ENCODE data around the gene ADIPOR2.

Gene ADIPOR2

DNA sequence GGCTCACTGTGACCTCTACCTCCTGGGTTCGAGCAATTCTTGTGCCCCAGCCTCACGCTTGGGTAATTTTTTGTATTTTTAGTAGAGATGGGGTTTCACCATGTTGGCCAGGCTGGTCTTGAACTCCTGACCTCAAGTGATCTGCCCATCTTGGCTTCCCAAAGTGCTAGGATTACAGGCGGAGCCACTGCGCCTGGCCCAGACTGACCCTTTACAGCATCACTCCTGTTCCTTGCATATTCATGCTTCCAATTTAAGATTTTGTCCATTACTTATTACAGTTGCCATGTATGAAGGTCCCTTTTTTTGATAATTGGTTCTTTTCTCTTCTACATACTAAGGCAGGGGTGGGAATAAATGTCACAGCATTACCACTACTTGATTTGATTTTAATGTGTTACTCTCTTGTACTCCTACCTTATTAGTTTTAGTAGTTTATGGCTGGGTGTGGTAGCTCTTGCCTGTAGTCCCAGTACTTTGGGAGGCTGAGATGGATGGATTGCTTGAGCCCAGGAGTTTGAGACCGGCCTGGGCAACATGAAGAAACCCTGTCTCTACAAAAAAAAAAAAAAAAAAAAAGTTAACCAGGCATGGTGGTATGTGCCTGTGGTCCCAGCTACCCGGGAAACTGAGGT lies 46.9 kb downstream of the ADIPOR2 start:
- DNase-seq (ENCODE audit: low read depth) = no peak

DNA sequence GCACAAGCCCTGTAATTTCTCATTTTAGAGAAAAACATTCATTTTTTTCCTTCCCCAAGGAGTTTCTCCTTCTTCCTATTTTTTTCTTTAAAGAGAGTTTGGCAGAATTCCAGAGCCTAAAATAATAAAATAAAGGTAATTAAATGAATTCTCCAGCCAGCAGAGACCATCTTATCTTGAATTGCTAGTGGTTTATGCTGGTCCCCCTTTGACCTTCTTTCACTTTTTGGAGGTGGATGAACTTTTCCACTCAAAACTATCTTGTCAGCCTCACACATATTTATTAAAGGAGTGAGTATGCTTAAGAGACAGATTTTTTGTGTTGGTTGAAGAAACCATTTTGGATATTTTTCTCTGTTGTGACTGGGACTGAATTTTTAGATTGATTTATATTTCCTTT lies 47.6 kb downstream of the ADIPOR2 start:
- no peak for DNase-seq (ENCODE audit: low read depth)

DNA sequence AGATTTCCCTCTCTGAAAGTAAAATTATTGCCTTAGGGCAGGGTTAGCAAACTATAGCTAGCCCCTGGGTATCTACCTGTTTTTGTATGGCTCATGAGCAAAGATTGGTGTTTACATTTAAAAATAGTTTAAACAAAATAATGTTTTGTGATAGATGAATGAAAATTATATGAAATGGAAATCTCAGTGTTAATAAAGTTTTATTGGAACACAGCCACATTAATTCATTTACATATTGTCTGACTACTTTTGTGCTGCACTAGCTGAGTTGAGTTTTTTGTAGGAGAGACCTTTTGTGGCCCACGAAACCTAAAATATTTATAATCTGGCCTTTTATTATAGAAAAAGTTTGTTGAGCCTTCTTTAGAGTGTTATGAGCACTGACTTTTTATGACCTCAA lies 48.5 kb downstream of the ADIPOR2 start:
- DNase-seq (ENCODE audit: low read depth) = no peak

DNA sequence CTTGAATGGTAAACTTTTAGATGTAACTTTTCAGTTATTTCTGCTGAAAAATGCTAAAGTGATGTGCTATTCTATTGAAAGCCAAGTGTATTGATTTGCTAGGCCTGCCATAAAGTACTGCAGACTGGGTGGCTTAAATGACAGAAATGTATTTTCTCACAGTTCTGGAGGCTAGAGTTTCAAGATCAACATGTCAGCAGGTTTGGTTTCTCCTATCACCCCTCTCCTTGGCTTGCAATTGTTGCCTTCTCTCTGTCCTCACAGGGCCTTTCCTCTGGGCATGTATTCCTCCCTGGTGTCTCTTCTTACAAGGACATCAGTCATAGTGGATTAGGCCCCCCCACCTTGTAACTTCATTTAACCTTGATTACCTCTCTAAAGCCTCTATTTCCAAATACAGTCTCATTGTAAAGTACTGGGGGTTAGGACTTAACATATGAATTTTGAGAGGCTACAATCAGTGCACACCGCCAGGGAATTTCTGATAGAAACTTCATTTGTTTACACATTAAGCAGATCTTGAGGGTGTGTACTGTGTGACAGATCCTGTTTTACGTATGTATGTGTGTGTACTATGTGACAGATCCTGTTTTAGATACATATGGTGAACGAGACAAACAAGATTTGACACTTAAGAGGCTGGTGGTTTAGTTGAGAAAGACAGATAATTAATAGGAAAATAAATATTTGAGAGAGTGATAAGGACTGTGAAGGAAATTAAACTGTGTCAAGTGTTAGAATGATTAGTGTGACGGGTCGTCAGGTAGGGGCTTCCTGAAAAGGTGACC lies 49.5 kb downstream of the ADIPOR2 start:
- DNase-seq (ENCODE audit: low read depth) = no peak

DNA sequence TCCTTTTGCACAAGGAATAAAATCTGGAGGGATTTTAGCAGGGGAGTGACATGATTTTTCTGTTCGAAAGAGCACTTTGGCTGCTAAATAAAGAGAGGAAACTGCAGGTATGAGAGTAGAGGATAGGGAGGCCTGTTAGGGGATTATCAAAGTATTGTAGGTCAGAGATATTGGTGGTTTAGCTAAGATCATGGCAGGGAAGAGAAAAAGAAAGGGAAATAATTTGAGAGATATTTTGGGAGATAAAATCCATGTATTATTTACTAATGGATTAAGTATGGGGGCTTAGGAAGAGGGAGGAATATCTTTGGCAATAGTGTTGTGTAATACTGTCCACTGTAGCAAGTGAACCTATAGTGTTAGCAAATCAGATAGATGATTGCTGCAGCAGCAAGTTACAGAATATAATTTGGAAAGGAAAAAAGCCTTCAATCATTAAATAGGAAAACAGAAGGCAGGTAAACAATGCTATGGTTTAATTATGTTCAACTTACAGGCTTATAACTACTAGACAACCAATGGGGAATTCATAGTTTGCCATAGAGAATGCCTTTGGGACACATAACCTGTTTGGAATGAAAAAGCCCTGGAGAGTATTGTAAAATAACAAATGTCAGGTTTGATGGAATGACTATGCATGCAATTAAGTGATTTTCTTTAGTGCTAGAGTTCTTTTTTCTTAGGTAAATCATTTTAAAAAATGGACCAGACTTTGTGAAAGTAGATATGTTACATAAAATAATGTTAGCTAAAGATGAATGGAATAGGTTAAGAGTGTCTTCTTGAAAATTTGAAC lies 50.5 kb downstream of the ADIPOR2 start:
- DNase-seq (ENCODE audit: low read depth) = no peak

DNA sequence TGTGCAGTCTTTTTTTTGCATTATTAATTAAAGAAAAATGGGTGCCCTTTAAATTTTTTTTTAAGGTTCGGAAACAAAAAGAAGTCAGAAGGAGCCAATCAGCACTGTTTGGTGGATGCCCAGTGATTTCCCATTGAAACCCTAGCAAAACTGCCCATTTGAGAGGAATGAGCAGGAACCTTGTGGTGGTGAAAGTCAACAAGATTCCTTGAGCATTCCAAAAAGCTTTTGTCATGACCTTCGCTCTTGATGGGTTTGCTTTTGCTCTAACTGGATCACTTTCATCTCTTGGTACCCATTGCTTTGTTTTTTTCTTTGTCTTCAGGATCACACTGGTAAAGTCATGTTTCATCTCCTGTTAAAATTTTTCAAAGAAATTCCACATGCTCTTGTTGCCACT lies 54.1 kb downstream of the ADIPOR2 start:
- DNase-seq (ENCODE audit: low read depth) = peak; percentile 13

DNA sequence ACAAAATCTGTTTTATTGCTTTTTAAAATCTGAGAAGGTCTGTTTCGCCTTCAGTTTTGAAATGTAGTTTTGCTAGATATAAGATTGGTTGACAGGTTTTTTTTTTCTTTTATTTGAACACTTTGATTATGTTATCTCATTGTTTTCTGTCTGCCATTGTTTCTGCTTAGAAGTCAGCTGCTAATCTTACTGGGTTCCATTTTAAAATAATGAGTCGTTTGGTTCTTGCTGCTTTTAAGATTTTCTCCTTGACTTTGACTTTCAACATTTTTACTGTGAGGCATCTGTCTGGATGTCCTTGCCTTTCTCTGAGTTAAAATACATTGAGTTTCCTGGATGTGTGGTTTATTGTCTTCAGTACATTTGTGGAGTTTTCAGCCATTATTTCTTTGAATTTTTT lies 56.7 kb downstream of the ADIPOR2 start:
- DNase-seq (ENCODE audit: low read depth) = no peak

DNA sequence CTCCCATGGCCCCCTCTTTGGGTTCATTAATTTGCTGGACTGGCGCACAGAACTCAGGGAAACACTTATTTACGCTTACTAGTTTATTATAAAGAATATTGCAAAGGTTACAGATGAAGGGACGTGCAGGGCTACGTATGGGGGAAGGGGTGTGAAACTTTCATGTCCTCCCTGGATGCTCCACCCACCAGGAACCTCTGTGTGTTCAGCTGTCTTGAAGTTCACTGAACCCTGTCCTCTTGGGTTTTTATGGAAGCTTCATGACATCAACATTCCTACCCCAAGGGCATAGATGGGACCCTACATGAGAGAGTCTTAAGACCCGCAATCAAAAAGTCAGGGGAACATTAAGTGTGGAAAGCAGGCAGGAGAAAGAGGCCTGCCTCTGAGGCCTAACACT lies 58.1 kb downstream of the ADIPOR2 start:
- no peak for DNase-seq (ENCODE audit: low read depth)

DNA sequence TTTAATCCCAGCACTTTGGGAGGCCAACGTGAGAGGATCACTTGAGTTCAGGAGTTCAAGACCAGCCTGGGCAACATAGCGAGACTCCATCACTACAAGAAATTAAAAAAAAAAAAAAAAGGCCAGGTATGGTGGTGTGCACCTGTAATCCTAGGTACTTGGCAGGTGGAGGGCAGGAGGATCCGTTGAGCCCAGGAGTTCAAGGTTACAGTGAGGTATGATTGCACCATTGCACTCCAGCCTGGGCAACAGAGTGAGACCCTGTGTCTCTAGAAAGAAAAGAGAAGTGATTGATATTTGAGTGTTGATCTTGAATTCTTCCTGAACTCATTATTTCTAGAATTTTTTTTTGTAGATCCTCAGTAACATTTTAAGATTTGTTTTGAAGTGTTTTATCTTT lies 59.4 kb downstream of the ADIPOR2 start:
- DNase-seq (ENCODE audit: low read depth) = no peak

DNA sequence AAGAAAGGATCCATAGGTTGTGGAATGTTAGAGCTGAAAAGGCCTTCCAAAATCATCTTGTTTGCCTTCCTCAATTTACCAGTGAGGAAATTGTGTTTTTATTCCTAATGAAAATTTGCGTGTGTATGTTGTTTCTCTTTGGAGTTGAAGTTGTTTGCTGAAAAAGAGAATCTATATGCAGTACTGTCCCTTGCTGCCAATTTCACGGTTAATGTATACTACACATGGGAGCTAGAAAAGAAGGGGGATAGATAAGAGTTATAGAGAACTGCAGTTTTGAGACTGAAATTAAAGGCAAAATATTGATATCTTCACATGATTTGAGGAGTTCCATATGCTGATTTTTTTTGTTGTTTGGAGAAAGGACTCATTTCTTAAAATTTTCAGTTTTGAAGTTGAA lies 67.5 kb downstream of the ADIPOR2 start:
- no peak for DNase-seq (ENCODE audit: low read depth)

DNA sequence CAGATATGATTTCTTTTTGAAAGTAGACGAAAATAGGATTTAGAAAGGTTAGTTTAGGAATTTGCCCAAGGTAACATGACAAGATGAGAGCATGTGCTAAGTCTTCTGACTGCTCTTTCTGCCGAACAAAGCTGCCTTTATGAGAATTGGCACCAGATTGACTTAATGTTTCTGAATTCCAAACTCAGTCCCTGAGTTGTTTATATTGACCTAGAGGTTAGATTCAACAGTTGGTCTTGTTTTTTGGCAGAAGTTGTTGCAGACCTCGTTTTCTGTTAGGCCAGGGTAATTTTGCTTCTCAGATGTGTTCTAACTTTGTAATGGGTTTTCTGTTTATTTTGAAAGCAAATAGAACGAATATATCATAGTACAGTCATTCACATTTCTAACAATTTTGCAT lies 68.0 kb downstream of the ADIPOR2 start:
- DNase-seq (ENCODE audit: low read depth) = peak; percentile 23

DNA sequence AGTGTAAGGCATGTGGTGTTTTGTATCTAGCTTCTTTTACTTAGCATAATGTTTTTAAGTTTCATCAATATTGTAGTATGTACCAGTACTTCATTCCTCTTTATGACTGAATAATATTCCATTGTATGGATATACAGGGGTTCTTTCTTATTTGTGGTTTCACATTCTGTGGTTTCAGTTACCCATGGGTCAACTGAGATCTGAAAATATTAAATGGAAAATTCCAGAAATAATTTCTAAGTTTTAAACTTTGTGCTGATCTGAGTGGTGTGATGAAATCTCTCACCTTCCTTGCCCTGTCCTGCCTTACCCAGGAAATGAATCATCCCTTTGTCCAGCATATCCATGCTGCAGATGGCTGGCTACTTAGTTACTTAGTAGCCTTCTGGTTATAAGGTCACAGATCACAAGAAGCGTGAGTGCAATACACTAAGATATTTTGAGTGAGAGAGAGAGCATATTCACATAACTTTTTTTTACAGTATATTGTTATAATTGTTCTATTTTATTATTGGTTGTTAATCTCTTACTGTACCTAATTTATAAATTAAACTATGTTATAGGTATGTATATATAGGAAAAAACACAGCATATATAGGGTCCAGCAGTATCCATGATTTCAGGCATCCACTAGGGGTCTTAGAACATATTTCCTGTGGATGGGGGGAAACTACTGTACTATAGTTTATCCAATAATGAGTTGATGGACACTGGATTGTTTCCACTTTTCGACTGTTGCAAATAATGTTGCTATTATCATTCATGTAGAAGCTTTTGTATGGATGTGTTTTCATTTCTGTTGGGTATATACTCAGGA lies 69.9 kb downstream of the ADIPOR2 start:
- DNase-seq (ENCODE audit: low read depth) = peak; percentile 91

DNA sequence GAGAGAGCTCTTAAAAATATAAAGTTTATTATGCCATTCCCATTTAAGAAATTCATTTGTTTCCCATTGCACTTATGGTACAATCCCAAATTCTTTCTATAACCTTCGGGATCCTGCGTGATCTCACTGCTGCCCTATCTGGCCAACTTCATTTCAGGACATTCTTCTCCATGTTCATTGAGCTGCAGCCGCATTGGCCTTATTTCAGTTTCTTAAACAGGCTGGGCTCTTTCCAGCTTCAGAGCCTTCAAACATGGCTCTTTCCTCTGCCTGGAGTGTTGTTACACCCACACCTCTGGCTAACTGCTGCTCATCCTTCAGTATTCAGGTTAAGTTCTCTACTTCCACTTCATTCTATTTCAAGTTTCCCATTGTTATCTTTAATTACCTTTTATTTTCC lies 71.0 kb downstream of the ADIPOR2 start:
- DNase-seq (ENCODE audit: low read depth) = no peak

DNA sequence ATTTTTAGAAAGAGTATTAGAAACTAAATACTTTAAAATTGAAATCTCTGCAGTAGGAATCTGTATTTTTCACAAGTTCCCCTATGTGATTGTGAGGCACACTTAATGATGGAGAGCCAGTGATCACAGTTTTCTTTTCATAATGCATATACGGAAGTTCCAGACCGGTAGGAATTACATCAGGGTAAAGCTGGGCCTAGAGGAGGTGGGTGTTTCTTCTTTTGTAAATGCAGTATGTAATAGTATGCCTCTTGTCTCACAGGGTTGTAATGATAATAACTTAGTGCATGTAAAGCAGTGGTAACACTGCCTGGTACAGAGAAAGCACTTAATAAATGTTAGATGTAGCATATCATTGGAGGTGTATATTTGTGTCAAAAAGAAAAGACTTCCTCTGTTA lies 72.3 kb downstream of the ADIPOR2 start:
- no peak for DNase-seq (ENCODE audit: low read depth)

DNA sequence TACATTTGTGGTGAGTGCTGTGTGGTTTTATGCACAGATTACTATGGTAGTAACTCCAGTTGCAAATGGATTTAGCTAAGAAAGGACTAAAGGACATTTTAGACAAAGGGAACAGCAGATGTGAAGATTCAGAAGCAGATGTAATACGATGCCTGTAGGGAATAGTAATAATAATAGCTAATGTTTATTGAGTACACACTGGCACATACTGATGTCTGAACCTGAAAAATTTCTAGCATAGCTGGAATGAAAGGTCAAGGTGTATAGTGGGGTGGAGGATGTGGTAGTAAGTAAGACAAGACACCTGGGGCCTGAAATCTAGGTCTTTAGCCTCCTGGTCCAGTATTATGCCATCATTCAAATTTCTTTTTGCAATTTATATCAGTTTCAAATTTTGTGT lies 75.2 kb downstream of the ADIPOR2 start:
- no peak for DNase-seq (ENCODE audit: low read depth)

DNA sequence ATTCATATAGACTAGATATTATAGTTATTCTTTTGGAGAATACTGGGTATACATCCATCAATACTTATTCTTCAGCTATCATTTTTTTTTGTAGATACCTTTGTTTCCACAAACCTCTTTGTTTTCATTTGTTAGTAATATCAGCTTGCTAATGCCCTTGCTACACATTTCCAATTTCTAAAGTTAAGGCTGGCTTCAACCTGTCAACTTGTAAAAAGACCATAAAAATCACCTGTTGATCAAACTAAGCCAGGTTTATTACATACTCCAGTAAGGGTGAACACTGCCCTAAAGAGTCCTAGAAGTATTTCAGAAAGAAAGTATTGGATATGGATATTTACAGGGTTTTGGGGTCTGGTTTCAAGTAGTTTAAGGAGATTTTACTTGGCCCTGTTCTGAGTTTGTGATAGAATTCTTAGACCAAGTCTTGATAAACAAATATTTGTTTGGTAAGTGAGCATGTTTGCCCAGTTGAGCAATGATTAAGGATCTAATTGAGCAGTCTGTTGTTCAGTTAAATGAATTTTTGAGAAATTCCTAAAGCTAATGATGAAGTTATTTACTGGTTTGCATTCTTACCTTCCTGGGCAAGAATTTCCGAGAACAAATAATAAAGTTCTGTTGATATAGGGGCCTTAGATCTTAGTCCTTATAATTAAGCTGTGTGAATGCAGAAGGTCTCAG lies 76.7 kb downstream of the ADIPOR2 start:
- no peak for DNase-seq (ENCODE audit: low read depth)

DNA sequence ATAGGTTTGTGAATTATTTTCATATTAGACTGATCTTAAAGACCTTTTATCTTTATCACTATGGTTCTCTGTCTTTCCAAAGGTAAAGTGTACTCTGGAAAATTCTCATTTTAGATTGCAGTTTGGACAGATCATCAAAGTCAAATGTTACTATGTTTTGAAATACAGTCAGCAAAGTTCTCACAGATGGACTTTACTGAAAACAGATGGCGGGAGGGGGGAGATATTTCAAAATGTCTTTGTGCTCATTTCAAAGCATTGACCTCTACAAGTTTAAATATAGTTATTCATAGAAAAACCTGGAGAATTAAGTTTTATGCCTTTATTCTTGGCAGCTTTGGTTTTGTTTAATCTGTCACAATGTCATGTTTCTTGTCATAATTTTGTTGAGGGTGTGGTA lies 77.7 kb downstream of the ADIPOR2 start:
- DNase-seq (ENCODE audit: low read depth) = no peak

DNA sequence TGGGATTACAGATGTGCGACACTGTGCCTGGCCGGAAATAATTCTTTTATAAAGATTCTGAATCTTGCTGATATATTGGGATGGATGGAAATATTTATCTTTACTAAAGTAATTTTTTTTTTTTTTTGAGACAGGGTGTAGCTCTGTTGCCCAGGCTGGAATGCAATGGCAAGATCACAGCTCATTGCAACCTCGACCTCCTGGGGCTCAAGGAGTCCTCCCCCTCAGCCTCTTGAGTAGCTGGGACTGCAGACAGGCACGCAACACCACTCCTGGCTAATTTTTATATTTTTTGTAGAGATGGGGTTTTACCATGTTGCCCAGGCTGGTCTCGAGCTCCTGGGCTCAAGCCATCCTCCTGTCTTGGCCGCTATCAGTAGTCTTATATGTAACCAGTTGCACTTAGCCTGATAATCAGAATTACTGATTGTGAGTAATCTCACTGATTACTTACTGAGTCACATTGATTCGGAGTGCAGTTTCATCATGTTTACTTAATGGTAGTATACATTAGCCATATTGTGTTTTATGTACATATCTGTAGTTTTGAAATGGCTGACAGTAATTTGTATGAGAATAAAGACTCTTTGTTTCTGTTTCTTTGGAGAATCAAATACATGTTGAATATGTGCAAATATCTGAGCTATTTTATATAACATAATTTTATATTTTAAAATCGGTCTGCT lies 79.1 kb downstream of the ADIPOR2 start:
- peak; percentile 68 for DNase-seq (ENCODE audit: low read depth)

DNA sequence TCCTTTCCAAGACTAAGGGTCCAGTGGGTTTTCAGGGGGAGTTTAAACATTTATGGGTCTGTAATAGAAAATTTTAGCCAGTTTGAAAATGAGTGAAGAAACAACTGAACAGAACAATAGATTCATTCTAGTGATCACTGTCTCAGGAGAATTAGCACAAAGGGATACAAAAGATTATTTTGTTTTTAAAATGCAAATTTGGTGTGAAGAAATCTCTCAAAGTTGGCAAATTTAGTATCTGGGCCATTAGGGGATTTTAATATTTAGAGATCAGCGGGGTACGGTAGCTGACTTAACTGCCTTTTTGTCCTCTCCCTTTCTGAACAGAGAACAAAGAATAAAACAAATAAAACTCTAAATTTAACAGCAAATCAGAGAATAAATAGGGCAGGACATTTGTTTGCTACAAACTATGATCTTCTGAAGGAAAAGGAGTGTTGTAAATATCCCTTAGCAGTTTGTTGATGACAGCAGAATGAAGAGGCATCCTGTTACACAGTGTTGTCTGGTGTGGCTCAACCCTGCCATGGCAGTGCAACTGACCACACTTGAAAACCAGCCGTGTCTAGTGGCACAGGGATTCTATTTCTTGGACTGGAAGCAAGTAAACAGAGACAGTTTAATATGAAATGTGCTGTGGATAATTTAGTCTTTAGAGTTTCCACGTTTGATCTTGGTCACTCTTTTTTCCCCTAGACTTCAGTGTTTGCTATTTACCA lies 83.2 kb downstream of the ADIPOR2 start:
- DNase-seq (ENCODE audit: low read depth) = no peak

DNA sequence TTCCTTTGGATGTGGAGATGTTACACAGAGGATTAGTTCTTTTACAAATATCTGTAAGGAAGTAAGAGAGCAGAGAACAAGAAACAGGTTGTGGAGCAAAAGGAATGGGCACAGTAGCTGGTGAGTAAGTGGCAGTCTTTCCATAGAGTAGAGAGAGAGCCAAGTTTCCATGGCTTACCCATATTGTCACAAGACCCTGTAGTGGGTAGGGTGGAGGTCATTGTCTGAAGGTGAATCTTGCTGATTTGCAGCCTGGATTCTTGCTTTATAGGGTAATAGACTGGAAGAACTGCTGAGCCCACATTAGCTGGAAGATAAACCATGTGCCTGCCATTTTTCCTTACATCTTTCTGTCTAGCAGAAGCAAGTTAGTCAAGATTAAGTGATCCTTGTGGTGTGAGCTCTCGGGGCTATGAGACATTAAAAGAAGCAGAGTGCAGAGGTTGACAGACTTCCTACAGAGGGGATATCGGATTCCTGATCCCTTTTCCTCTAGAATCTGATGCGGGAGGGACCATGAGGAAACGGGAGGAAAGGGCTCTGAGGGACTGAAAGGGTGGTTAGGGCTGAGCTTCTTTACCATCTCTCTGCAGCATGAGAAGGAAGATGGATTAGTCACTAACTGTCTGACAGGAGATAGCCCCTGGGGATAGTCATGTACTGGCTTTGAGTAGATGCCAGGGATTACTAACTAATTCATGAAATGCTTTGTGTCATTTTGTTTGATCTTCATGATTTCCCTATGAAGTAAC lies 85.5 kb downstream of the ADIPOR2 start:
- DNase-seq (ENCODE audit: low read depth) = peak; percentile 97
